Vagina (tissue), 2 donors: ENCODE measurements around the gene RAB28.

ENCODE experiments used
- CTCF ChIP-seq, 3 experiments: fragments of 450-650 bp in 2 of 3; fragments of 200-600 bp in 1 of 3; sonication (generic) in 1 of 3; IDR thresholded peaks; one replicate each; pipeline ENCODE4 v1.5.1; 2017 to 2019; ENCODE audit warnings: antibody characterized with exemption in 3 of 3, mild to moderate bottlenecking in 2 of 3, moderate library complexity in 2 of 3
- POLR2A ChIP-seq, 2 donors: fragments of 450-650 bp; IDR thresholded peaks; one replicate each; pipeline ENCODE4 v1.6.1; 2017; ENCODE audit warnings: antibody characterized with exemption in 2 of 2, mild to moderate bottlenecking in 2 of 2, moderate library complexity in 2 of 2

- no peak for TF ChIP-seq CTCF (IDR thresholded peaks at IDR 0.05)
- TF ChIP-seq POLR2A (IDR thresholded peaks at IDR 0.05) = no peak
These were observed 8.6 kb upstream of the RAB28 start for GRCh38 chr4:13492747-13493146.
